ENCODE results near the gene PRKAG3. TPM values are rescaled to one million over a fixed set of nuclear protein-coding genes. Genes with fewer than 3 reads are reported as not detected.

The PRKAG3 gene
- total and polyA plus RNA-seq, 8 donors, result not detected

DNA sequence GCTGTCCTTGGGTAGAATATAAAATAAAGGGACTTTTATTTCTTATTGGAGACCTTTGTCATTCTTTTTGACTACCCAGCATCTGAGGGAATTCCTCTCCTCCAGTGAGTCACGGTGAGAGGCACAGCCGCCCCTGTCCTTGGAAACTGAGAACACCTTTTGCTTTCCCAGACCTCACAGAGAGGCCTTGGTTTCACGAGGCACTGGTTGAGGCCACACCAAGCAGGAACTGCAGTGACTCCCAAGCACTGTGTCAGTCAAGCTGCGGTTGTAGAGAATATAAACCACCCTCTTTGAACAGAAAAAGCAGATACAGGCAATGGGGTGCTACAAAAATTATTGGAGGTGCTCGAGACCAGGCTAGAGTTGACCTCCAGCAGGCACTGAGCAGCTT, 16.4 kb downstream of the PRKAG3 start:
- DNase-seq, result no peak
- WGBS, 5 donors, result 78 to 94% (median 87%) methylated on average over 5 of the region's 5 CpGs
- no peak overlapping the region for H3K27ac ChIP-seq
- TF ChIP-seq POLR2A (IDR thresholded peaks at IDR 0.05), result no peak
- TF ChIP-seq, protein P1, sequence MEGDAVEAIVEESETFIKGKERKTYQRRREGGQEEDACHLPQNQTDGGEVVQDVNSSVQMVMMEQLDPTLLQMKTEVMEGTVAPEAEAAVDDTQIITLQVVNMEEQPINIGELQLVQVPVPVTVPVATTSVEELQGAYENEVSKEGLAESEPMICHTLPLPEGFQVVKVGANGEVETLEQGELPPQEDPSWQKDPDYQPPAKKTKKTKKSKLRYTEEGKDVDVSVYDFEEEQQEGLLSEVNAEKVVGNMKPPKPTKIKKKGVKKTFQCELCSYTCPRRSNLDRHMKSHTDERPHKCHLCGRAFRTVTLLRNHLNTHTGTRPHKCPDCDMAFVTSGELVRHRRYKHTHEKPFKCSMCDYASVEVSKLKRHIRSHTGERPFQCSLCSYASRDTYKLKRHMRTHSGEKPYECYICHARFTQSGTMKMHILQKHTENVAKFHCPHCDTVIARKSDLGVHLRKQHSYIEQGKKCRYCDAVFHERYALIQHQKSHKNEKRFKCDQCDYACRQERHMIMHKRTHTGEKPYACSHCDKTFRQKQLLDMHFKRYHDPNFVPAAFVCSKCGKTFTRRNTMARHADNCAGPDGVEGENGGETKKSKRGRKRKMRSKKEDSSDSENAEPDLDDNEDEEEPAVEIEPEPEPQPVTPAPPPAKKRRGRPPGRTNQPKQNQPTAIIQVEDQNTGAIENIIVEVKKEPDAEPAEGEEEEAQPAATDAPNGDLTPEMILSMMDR (IDR thresholded peaks at IDR 0.05), result no peak
- TF ChIP-seq EP300 (IDR thresholded peaks at IDR 0.05), result no peak
- TF ChIP-seq POLR2AphosphoS5 (IDR thresholded peaks at IDR 0.05), result no peak
- H3K4me3 ChIP-seq, result no peak overlapping the region
- peaks cover 0 to 4% (median 0%) of the 10 kb centered on the region in 4 donors for H3K4me1 ChIP-seq
- intact Hi-C loops (cut with DNase I; ENCODE audit: low total_unique reads), result no loop called here
- no peaks in the 10 kb centered on the region for H3K27me3 ChIP-seq
- H3K9me3 ChIP-seq, result no peaks in the 10 kb centered on the region
- peaks cover 0 to 67% (median 58%) of the 10 kb centered on the region in 4 donors for H3K36me3 ChIP-seq

DNA sequence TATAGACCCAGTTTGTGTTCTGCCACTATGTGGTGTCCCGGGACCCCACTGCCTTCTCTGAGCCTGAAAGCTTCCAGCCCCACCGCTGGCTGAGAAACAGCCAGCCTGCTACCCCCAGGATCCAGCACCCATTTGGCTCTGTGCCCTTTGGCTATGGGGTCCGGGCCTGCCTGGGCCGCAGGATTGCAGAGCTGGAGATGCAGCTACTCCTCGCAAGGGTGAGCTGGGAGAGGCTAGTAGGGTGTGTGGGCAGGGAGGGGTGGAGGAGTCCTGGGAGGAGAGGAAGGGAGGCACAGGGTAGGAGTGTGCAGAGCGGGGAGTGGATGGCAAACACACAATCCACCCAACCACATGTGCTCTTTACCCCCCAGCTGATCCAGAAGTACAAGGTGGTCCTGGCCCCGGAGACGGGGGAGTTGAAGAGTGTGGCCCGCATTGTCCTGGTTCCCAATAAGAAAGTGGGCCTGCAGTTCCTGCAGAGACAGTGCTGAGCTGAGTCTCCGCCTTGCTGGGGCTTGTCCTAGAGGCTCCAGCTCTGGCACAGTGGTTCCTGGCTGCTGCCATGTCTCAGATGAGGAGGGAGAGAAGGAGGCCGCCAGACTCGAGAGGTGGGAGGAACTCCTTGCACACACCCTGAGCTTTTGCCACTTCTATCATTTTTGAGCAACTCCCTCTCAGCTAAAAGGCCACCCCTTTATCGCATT, 16.9 kb downstream of the PRKAG3 start:
- 80 to 96% (median 90%) methylated on average over 10 to 13 of the region's 13 CpGs for WGBS, 5 donors
- Histone ChIP-seq H3K4me3 (no peak overlapping the region), H3K9me3 (no peaks in the 10 kb centered on the region), H3K4me1 (peaks cover 0 to 4% (median 0%) of the 10 kb centered on the region in 4 donors), H3K36me3 (peaks cover 0 to 67% (median 56%) of the 10 kb centered on the region in 4 donors), H3K27me3 (no peaks in the 10 kb centered on the region), H3K27ac (no peak overlapping the region)
- intact Hi-C loops (cut with DNase I; ENCODE audit: low total_unique reads), result no loop called here
- no peak for DNase-seq
- no peak for TF ChIP-seq POLR2A (IDR thresholded peaks at IDR 0.05)
- TF ChIP-seq EP300 (IDR thresholded peaks at IDR 0.05), result no peak

DNA sequence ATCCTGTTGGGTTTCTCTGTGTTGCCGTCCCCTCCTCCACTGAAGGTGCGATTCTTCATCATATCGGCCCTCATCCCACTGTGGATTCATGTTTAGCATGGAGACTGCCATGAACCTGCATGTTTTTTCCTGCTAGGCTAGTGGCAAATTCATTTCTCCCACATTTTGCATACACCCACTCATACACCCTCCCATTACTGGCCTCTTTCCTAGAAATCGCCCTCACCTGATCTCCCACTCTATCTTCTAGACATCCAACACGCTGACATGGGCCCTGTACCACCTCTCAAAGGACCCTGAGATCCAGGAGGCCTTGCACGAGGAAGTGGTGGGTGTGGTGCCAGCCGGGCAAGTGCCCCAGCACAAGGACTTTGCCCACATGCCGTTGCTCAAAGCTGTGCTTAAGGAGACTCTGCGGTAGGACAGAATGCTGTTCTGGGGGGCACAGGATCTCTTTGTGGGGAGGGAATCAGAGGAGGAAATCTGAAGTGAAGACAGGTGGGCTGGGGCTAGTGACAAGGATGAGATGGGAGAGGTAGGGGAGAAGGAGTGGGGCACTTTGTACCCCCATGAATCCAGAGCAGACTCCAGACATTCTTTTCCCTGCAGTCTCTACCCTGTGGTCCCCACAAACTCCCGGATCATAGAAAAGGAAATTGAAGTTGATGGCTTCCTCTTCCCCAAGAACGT, 17.7 kb downstream of the PRKAG3 start:
- Histone ChIP-seq H3K36me3 (peaks cover 0 to 61% (median 52%) of the 10 kb centered on the region in 4 donors), H3K9me3 (no peaks in the 10 kb centered on the region), H3K27ac (no peak overlapping the region), H3K4me1 (peaks cover 0 to 4% (median 0%) of the 10 kb centered on the region in 4 donors), H3K4me3 (no peak overlapping the region), H3K27me3 (no peaks in the 10 kb centered on the region)
- 56 to 72% (median 61%) methylated on average over 11 of the region's 11 CpGs for WGBS, 5 donors
- intact Hi-C loops (cut with DNase I; ENCODE audit: low total_unique reads), result no loop called here
- DNase-seq, result peak in 1 of 2 donors; percentile 38
- TF ChIP-seq POLR2AphosphoS5 (IDR thresholded peaks at IDR 0.05) (no peak), EP300 (IDR thresholded peaks at IDR 0.05) (no peak), POLR2A (IDR thresholded peaks at IDR 0.05) (no peak)
- TF ChIP-seq, protein P1 (IDR thresholded peaks at IDR 0.05), result no peak

DNA sequence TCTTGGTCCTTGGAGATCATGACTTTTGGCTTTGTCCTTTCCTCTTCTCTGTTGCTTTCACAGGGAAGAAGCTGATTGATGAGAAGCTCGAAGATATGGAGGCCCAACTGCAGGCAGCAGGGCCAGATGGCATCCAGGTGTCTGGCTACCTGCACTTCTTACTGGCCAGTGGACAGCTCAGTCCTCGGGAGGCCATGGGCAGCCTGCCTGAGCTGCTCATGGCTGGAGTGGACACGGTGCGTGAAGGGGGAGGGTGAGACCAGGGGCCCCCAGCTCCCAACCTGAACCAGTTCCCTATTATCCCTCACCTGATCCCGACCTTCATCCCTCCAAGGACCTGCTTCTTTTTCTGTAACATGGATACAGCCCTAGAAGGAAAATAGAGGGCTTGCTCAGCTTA, 18.7 kb downstream of the PRKAG3 start:
- Histone ChIP-seq H3K4me3 (no peak overlapping the region), H3K27ac (no peak overlapping the region), H3K27me3 (no peaks in the 10 kb centered on the region), H3K4me1 (peaks cover 0 to 7% (median 0%) of the 10 kb centered on the region in 4 donors), H3K36me3 (peaks cover 0 to 50% (median 47%) of the 10 kb centered on the region in 4 donors), H3K9me3 (no peaks in the 10 kb centered on the region)
- intact Hi-C loops (cut with DNase I; ENCODE audit: low total_unique reads), result no loop called here
- DNase-seq, result no peak
- TF ChIP-seq, protein P1 (IDR thresholded peaks at IDR 0.05), result no peak
- TF ChIP-seq POLR2AphosphoS5 (IDR thresholded peaks at IDR 0.05) (no peak), EP300 (IDR thresholded peaks at IDR 0.05) (no peak), POLR2A (IDR thresholded peaks at IDR 0.05) (no peak)
- 83 to 97% (median 91%) methylated on average over 5 of the region's 5 CpGs for whole genome bisulfite sequencing, 5 donors
